IPS-20b (cell line): ENCODE results near the gene SEMA4D.
"Not testable (repeated sequence)": the region's sequence is repeated elsewhere in the genome, so short reads cannot be mapped to it uniquely, and the experiment has no call there.

Experiments
- H3K27ac ChIP-seq: one replicate; pipeline ENCODE4 v1.5.1; 2013; ENCODE audit warnings: low read length
- H3K27me3 ChIP-seq: 2 replicates; pipeline ENCODE4 v1.6.1; 2013; ENCODE audit warnings: mild to moderate bottlenecking, low read length, inconsistent platforms; ENCODE audit not compliant: insufficient read depth
- H3K36me3 ChIP-seq: 2 replicates; pipeline ENCODE4 v1.6.1; 2013; ENCODE audit warnings: low read depth, mild to moderate bottlenecking, inconsistent platforms, low read length, moderate library complexity; ENCODE audit not compliant: insufficient read depth
- H3K4me1 ChIP-seq: 2 replicates; pipeline ENCODE4 v1.6.1; 2013; ENCODE audit warnings: mild to moderate bottlenecking, control low read depth, inconsistent platforms, low read length, moderate library complexity; ENCODE audit not compliant: insufficient read depth
- H3K4me3 ChIP-seq: 2 replicates; pipeline ENCODE4 v1.5.1; 2013; ENCODE audit warnings: mild to moderate bottlenecking, low read length, inconsistent platforms
- H3K9ac ChIP-seq: 2 replicates; pipeline ENCODE4 v1.6.1; 2013; ENCODE audit warnings: low read depth, mild to moderate bottlenecking, inconsistent platforms, low read length, moderate library complexity
- H3K9me3 ChIP-seq: 2 replicates; pipeline ENCODE4 v1.6.1; 2013; ENCODE audit warnings: mild to moderate bottlenecking, low read depth, low read length, inconsistent platforms; ENCODE audit not compliant: insufficient read depth

Gene SEMA4D

GRCh38 chr9:89375191-89375760 lies 122.6 kb downstream of the SEMA4D start:
- H3K9me3 ChIP-seq = no peaks in the 10 kb centered on the region
- no peak overlapping the region for H3K9ac ChIP-seq
- peaks cover 30% of the 10 kb centered on the region for H3K36me3 ChIP-seq
- H3K4me1 ChIP-seq = no peaks in the 10 kb centered on the region
- no peaks in the 10 kb centered on the region for H3K27me3 ChIP-seq
- no peak overlapping the region for H3K4me3 ChIP-seq
- no peak overlapping the region for H3K27ac ChIP-seq

GRCh38 chr9:89374176-89374575 lies 123.7 kb downstream of the SEMA4D start:
- Histone ChIP-seq H3K36me3 (peaks cover 20% of the 10 kb centered on the region), H3K9me3 (no peaks in the 10 kb centered on the region), H3K27ac (no peak overlapping the region), H3K4me3 (no peak overlapping the region), H3K27me3 (no peaks in the 10 kb centered on the region), H3K4me1 (no peaks in the 10 kb centered on the region), H3K9ac (no peak overlapping the region)

DNA sequence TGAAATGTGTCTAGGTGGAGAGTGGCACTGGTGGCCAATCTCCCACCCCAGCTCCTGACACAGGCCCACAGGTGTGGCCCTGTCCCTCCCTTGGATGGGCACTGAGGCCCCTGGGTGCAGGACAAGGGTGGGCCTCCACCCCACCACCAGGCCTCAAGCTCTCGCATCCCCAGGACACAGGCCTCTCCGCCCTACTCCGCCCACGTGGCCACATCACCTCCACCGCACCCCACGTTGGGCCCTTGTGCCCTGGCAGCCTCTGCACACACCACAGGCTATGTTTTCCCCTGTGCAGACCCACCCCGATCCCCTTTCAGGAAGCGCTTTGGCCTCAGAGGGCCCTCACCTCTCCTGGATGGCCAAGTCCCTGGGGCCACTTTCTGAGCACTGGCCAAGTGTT lies 124.9 kb downstream of the SEMA4D start:
- Histone ChIP-seq H3K4me1 (no peaks in the 10 kb centered on the region), H3K9ac (no peak overlapping the region), H3K27ac (no peak overlapping the region), H3K4me3 (no peak overlapping the region), H3K9me3 (no peaks in the 10 kb centered on the region), H3K27me3 (no peaks in the 10 kb centered on the region), H3K36me3 (peaks cover 9% of the 10 kb centered on the region; the same call in 1 of the 2 replicates)

DNA sequence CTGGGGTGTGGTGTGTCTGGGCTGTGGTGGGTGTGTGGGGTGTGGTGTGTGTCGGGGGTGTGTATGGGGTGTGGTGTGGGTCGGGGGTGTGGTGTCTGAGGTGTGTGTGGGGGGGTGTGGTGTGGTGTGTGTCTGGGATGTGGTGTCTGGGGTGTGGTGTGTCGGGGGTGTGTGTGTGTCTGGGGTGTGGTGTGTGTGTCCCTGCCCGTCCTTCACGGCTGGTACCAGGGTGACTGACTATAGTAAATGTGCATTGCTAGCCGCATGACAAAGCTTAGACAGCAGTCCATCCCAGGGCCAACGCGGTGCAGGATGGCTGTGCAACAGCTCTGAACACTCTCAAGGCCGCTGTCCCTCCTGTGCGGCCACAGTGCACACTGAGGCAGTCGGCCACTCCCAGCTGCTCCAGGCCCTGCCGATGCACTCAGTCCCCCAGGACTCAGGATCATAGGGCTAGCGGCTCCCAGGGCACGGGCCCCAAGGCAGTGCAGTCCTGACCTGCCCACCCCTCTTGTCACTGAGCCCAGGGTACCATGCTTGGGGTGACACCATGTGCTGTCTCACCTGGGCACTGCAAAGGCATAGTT lies 125.6 kb downstream of the SEMA4D start:
- no peak overlapping the region for H3K4me3 ChIP-seq
- H3K36me3 ChIP-seq = peaks cover 2% of the 10 kb centered on the region; the same call in 1 of the 2 replicates
- no peak overlapping the region for H3K27ac ChIP-seq
- H3K9me3 ChIP-seq = no peaks in the 10 kb centered on the region
- H3K4me1 ChIP-seq = no peaks in the 10 kb centered on the region
- H3K9ac ChIP-seq = no peak overlapping the region
- H3K27me3 ChIP-seq = no peaks in the 10 kb centered on the region

GRCh38 chr9:89371791-89372190 lies 126.1 kb downstream of the SEMA4D start:
- not testable (repeated sequence) for H3K4me3 ChIP-seq, H3K36me3 ChIP-seq, H3K9me3 ChIP-seq, H3K27ac ChIP-seq, H3K27me3 ChIP-seq, H3K9ac ChIP-seq, H3K4me1 ChIP-seq

GRCh38 chr9:89370593-89370992 lies 127.3 kb downstream of the SEMA4D start:
- no peaks in the 10 kb centered on the region for H3K9me3 ChIP-seq

GRCh38 chr9:89368978-89369377 lies 128.9 kb downstream of the SEMA4D start:
- Histone ChIP-seq H3K4me1 (no peaks in the 10 kb centered on the region), H3K27ac (no peak overlapping the region), H3K9me3 (no peaks in the 10 kb centered on the region), H3K27me3 (no peaks in the 10 kb centered on the region), H3K4me3 (no peak overlapping the region), H3K36me3 (no peaks in the 10 kb centered on the region; the same call in 1 of the 2 replicates), H3K9ac (no peak overlapping the region)

More at GRCh38 chr9:89370593-89370992, 127.3 kb downstream of the SEMA4D start:
- no peaks in the 10 kb centered on the region for H3K27me3 ChIP-seq
- no peaks in the 10 kb centered on the region for H3K4me1 ChIP-seq
- no peak overlapping the region for H3K4me3 ChIP-seq
- no peak overlapping the region for H3K9ac ChIP-seq
- no peaks in the 10 kb centered on the region for H3K36me3 ChIP-seq
- H3K27ac ChIP-seq = no peak overlapping the region

- Histone ChIP-seq H3K4me3 (no peak overlapping the region), H3K9me3 (no peaks in the 10 kb centered on the region), H3K36me3 (peaks cover 3% of the 10 kb centered on the region; the same call in 1 of the 2 replicates), H3K27ac (no peak overlapping the region), H3K9ac (no peak overlapping the region), H3K27me3 (no peaks in the 10 kb centered on the region), H3K4me1 (no peaks in the 10 kb centered on the region)
Measured at GRCh38 chr9:89368550-89368949, 129.4 kb downstream of the SEMA4D start.

DNA sequence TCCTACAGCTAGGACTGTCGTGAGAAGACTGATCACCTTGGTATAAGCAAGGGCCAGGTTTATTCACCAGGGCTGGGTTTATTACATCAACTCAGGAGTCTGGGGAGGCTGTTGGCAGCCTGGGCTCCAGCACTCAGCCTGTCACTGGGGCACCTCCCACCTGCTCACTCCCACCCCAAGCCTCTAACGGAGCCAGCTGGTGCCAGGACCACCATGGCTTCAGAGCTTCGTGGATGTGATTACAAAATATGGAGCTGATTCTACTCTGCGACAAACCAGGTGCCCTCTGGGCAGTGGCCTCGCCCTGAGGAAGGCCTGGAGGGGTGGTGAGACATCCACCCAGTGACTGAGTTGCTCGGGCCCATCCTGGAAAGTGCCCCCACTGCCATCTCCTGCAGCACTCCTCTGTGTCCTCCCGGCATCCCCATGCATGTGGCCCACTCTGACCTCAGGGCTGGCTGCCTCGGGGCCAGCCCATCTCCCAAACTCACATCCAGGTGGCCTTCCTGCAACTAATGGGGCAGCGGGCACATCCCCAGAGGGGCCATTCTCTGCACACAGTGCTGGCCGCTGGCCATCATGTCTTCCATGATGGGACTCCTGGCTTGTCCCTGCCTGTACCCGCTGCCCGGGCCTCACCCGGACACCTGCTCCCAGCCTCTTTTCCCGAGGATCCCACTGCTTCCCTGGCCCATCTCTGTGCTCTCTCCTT lies 130.0 kb downstream of the SEMA4D start:
- H3K4me1 ChIP-seq = no peaks in the 10 kb centered on the region
- H3K36me3 ChIP-seq = peaks cover 8% of the 10 kb centered on the region; the same call in 1 of the 2 replicates
- H3K27me3 ChIP-seq = no peaks in the 10 kb centered on the region
- no peaks in the 10 kb centered on the region for H3K9me3 ChIP-seq
- no peak overlapping the region for H3K4me3 ChIP-seq
- H3K27ac ChIP-seq = no peak overlapping the region
- no peak overlapping the region for H3K9ac ChIP-seq

DNA sequence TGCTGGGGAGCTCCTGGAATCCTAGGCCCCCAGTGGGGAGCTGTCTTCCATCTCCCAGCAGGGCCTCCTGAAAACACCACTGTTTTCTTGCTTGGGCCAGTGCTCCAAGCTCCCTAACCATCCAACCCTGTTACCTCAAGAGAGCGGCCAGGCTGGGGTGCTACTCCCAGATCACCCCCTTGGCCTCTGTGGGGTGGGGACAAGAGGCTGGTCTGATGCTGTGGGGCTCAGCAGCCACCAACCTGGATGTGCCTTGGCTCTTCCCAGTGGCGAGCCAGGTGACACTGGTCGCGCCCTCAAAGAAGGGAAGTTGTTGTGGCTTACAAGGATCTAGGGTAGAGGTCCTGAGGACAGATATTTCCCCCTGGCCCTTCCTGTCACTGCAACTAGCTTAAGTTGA lies 130.6 kb downstream of the SEMA4D start:
- no peaks in the 10 kb centered on the region for H3K4me1 ChIP-seq
- H3K4me3 ChIP-seq = no peak overlapping the region
- H3K27ac ChIP-seq = no peak overlapping the region
- H3K27me3 ChIP-seq = no peaks in the 10 kb centered on the region
- H3K36me3 ChIP-seq = peaks cover 10% of the 10 kb centered on the region; the same call in 1 of the 2 replicates
- H3K9me3 ChIP-seq = no peaks in the 10 kb centered on the region
- H3K9ac ChIP-seq = no peak overlapping the region

GRCh38 chr9:89366711-89367110 lies 131.2 kb downstream of the SEMA4D start:
- Histone ChIP-seq H3K27ac (no peak overlapping the region), H3K9me3 (no peaks in the 10 kb centered on the region), H3K4me1 (no peaks in the 10 kb centered on the region), H3K4me3 (no peak overlapping the region), H3K27me3 (no peaks in the 10 kb centered on the region), H3K9ac (no peak overlapping the region), H3K36me3 (peaks cover 16% of the 10 kb centered on the region)

DNA sequence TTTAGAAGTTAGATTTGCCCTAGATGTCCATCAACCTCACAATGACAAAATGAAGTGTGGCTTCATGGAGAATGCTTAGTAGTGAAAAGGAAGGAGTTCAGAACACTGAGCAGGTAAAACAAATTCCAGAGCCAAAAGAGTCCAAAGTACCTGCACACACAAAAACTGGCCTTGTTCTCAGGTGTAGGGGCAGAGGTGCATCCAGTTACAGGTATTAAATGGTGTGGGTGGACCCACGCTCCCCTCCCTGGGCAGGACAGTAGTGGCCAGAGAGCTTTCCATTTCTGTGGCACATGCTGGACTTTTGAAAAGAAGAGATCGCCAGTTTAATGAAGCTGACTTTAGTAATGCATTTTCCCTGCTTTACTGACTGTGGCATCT lies 132.4 kb downstream of the SEMA4D start:
- no peak overlapping the region for H3K4me3 ChIP-seq
- H3K27me3 ChIP-seq = no peaks in the 10 kb centered on the region
- no peaks in the 10 kb centered on the region for H3K9me3 ChIP-seq
- H3K27ac ChIP-seq = no peak overlapping the region
- H3K9ac ChIP-seq = no peak overlapping the region
- H3K36me3 ChIP-seq = peaks cover 28% of the 10 kb centered on the region
- H3K4me1 ChIP-seq = no peaks in the 10 kb centered on the region
